Midbrain (tissue), 1 donor: ENCODE measurements around the gene IP6K2.
"Not testable (repeated sequence)": the region's sequence is repeated elsewhere in the genome, so short reads cannot be mapped to it uniquely, and the experiment has no call there.

Source experiments
- DNase-seq: peaks from one replicate; lab custom pipeline; 2025; lab: John Stamatoyannopoulos, UW

IP6K2 gene

DNA sequence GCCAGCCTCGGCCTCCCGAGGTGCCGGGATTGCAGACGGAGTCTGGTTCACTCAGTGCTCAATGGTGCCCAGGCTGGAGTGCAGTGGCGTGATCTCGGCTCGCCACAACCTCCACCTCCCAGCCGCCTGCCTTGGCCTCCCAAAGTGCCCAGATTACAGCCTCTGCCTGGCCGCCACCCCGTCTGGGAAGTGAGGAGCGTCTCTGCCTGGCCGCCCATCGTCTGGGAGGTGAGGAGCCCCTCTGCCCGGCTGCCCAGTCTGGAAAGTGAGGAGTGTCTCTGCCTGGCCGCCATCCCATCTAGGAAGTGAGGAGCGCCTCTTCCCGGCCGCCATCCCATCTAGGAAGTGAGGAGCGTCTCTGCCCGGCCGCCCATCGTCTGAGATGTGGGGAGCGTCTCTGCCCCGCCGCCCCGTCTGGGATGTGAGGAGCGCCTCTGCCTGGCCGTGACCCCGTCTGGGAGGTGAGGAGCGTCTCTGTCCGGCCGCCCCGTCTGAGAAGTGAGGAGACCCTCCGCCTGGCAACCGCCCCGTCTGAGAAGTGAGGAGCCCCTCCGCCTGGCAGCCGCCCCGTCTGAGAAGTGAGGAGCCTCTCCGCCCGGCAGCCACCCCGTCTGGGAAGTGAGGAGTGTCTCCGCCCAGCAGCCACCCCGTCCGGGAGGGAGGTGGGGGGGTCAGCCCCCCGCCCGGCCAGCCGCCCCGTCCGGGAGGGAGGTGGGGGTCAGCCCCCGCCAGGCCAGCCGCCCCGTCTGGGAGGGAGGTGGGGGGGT lies 16.9 kb upstream of the IP6K2 start:
- DNase-seq = not testable (repeated sequence)

DNA sequence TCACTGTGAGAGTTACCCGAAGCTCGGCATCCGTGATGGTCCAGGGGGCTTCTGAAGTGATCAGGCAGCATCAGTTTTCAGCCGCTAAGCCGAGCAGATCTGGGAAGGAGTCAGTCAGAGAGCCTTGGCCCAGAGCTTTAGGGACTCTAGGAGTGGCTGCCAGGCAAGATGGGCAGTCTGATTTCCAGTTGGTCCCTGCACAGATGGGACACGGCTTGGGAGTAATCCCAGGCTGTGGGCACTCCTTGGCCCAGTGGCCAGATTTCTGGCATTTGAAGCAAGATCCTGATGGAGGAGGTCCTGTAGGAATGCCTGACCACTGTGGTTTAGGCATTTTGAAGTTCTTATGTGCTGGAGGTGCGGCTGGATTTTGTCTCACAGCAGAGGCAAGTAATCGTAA lies 10.5 kb upstream of the IP6K2 start:
- no peak for DNase-seq

DNA sequence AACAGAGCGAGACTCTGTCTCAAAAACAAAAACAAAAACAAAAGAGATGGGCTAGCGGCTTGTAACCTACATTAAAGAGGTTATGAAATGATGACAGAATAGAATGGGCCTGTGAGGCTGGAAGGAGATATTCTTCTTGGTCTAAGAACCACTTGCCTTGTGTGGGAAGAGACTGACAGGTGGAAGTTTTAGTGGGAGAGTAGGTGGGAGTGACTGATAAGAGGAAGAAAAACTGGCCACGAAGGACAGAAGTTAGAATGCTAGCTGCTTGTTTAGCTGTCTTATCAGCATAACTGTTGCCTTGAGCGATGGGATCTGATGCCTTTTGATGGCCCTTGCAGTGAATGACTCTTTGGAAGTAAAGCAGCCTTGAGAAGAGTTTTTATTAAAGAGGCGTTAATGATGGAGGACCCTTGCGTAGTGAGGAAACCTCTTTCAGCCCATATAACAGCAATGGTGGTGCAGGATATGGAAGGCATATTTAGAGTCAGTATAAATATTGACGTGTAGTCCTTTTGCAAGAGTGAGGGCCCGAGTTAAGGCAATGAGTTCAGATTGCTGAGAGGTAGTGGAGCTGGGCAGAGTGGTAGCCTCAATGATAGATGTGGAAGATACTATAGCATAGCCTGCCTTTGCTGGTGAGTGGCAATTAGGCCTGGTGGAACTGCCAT lies 8.3 kb upstream of the IP6K2 start:
- not testable (repeated sequence) for DNase-seq

DNA sequence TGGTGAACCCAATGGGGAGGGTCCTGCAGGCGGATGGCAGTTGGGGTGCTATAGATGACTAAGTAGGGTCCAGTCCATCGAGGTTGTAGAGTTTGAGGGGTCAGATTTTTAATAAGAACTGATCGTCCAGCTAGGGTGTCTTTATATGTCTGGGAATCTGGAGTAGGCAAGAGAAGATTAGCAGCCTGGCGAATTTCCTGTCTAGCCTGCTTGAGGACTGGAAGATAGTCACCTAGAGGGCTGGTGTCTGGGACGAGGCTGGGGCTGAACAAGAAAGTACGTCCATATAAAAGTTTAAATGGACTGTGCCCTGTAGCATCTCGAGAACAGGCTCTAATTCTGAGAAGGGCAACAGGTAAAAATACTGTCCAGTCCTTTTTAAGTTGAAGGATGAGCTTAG lies 6.7 kb upstream of the IP6K2 start:
- no peak for DNase-seq

DNA sequence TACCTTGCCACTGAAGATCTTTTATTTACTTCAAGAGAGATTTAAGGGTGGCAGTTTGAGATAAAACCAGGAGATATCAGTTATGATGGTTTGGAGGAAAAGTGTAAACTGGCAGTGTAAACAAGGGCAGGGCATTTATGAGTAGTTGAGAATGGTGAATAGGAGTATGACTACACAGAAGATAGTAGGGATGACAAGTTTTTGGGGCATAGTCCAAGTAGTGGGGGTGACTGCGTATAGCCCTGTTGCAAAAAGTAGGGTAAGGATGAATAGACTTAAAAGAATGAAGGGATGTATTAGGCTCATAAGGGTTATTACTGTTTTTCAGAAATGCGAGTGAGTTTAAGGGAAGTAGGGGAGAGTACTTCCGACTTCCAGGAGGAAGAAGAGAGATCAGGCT lies 6.3 kb upstream of the IP6K2 start:
- DNase-seq = not testable (repeated sequence)

DNA sequence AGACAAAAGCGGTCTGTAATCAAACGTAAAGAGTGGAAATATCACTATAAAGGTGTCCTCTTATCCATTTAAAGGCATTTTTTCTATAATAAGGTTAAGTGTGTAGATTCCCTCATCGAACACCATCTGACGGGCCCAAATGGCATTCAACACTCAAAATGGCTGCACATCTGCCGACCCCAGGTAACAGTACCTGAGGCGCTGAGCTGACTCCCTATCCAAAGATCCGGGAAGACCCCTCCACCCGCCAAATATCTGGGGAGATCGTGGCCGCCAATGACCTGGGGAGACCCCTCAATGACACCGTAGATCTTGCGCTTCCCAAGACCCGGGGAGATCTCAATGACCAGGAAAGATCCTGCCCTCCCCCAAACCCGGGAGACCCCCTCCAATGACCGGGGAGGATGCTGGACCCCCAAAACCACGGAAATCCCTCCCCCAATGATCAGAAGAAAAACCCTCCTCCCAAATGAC lies 476 bp downstream of the IP6K2 start:
- DNase-seq = no peak

DNA sequence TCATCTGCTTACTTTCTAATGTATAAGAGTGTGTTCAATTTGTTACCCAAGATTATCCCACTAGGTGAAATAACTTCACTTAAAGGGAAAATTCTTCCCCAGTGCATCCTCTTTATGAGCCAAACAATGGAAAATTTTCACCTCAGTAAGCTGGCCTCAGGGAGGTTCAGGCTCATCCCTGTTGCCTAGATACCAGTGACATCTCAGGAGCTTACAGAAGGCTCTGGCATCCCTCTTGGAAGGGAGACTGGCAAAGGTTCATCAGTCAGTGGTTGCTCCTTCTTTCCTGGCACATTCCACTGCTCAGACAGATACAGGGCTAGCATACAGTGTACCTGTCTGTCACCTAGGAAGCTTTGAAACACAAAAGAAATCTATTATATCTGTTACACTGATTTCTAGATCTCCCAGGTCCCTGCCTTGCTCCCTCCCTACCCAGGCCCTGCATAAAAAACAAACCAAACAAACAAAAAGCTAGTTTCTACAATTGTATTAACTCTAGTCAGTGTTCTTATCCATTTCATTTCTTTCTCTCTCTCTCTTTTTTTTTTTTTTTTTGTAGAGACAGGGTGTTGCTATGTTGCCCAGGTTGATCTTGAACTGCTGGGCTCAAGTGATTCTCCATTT lies 1.7 kb downstream of the IP6K2 start:
- no peak for DNase-seq

DNA sequence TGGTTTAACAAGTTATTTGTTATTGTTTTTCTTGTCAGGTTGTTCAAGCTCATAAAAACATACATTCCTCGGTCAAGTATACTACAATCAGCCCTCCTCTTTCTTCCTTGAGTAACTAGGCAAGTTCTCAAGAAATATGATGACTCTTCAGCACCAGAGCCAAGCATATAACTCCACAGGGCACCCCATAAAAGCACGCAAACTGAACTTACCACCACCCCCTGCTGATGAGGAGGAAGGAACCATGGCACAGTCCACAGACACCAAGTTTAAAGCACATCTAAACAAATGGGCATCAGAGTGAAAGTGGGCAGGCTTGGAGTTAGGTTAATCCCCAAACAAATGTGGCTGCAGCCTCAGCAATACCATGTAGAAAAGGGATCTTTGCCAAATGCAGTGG lies 5.3 kb downstream of the IP6K2 start:
- DNase-seq = no peak

DNA sequence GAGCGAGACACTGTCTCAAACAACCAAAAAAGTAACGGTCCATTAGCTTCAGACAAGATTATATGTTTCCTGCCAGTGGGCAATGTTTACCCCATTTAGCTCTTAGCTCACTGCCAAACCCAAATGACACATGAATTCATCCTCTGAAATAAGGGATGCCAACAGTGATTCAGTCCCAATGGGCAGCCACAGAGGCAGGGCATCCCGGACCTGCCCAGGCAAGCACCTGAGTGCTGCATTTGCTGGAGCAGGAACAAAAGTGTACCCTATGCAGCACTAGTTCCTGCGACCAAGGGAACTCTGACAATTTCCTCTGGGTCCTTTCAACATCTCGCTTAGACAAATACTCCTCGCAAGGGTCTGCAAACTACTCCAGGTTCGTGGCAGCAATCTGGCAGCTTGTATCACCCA lies 8.0 kb downstream of the IP6K2 start:
- DNase-seq = no peak

DNA sequence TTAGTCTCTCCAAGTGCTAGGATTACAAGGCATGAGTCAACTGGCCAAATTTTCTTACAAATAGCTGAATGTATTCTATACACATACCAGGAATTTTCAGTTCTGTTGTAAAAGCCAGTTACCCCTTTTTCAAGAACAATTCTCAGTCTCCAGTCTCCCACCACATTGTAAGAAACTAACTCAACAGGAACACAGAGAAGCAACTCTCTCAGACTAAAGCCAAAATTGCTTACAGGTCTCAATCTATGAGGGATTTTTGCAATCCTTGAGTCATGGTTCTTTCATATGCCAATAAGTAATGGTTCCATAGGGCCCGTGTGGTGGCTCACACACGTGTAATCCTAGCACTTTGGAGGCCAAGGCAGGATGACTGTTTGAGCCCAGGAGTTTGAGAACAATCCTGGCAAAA lies 8.5 kb downstream of the IP6K2 start:
- no peak for DNase-seq

DNA sequence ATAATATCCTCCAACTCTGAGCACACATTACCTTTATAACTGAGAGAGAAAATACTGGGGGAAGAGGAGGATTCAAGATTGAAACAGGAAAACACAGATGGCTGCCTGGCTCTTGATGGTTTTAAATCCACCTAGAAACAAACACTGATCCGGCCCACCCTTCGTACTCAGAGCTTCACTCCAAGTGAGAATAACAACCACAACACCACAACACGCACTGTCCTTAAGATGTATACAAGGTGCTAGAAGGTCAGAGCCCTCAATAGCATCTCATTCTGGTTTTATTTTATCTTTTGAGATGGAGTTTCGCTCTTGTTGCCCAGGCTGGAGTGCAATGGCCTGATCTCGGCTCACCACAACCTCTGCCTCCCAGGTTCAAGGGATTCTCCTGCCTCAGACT lies 9.9 kb downstream of the IP6K2 start:
- DNase-seq = no peak

DNA sequence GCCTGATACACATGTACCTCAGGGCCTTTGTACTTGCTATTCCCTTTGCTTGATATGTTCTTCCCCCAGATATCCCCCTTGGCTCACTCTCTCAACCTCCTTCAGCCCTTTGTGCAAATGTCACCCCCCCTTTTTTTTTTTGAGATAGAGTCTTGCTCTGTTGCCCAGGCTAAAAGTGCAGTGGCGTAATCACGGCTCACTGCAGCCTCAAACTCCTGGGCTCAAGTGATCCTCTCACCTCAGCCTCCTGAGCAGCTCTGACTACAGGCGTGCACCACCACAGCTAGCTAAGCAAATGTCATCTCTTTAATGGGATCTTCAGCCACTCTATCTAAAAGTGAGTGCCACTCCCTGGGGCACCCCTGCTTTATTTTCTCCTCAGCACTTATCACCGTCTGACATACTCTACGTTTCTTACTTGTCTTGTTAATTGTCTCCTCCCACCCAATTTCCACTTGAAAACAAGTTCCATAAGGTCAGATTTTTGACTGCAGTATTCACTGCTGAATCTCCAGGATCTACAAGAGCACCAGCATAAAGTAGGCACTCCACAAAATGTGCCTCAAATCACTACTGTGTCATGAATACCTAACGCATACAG lies 14.6 kb downstream of the IP6K2 start:
- no peak for DNase-seq

DNA sequence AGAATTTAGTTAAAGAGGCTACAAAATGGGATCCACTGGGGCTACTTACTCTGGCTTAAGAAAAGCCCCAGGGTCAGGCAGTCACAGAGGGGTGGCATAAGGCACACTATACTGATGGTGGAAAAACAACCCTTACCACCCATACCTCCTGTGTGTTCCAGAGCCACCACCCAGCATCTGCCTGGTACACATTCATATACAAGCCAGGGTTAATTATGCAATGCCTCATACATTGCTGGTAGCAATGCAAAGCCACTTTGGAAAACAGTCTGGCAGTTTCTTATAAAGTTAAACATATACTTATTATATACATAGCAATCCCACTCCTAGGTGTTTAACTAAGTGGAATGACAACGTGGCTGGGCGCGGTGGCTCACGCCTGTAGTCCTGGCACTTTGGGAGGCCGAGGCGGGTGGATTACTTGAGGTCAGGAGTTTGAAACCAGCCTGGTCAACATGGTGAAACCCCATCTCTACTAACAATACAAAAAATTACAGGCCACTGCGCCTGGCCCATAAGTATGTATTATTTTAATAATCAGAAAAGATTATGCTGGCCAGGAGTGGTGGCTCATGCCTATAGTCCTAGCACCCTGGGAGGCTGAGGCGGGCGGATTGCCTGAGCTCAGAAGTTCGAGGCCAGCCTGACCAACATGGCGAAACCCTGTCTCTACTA lies 16.2 kb downstream of the IP6K2 start:
- DNase-seq = no peak

DNA sequence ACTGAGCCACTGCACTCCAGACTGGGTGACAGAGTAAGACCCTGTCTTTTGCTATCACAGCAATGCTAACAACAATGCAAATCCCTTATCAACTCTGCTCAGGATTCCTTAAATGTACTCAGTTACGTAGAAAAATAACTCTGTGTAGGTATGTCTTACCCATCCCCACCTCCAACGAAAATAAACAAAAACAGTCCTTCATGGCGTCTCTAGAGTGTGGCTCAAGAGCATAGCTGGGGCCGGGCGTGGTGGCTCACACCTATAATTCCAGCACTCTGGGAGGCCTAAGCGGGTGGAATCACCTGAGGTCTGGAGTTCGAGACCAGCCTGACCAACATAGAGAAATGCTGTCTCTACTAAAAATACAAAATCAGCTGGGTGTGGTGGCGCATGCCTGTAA lies 18.1 kb downstream of the IP6K2 start:
- no peak for DNase-seq

DNA sequence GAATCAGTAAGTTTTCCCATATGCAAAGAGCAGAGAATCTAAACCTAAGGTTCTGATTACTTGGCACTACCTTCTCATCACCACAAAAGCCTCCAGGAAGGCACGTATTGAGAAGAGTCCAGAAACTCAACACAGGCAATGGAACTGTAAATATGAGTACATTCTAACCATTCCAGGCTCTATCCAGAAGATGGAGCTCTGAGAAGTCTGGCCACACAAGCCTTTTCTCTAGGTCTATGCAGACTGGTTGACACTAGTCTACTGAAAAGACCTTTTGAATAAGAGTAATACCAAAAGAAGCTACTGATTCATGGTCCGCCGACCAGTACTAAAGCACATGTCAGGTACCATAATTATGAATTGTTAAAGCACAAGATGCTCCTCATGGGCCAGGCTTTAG lies 19.1 kb downstream of the IP6K2 start:
- DNase-seq = no peak

DNA sequence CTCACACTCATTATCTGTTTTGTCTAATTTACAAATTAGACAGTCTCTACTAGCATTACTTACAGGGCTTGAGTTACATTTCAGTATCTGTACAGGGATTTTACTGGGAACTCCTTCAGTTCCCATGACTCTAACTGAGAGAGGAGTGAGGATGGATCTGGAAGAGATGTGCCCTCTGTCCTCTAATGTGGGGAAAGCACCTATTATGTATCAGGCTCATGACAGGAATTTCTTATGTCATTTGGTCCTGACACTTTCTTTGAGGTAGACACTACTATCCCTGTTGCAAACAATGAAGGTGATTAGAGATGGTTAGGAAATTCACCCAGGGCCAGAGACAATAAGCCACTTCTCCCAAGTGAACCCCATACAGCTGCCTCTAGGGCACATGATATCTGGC lies 20.4 kb downstream of the IP6K2 start:
- DNase-seq = no peak

DNA sequence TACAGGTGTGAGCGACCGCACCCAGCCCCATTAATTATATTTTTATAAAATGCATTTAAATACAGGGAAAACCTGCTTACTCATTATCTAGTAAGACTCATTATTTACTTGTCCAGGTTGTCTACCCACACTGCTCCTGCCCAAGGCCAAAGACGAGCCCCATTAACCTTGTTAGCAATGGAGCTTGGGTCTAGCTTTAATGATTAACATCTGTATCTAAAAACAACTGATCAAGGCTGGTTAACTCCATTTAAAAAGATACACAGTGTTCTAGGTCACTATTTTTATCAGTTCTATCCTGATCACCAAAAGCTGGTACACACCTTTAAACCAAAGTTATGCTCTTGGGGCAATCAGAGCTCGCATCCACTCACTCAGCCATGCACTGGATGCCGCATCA lies 20.9 kb downstream of the IP6K2 start:
- DNase-seq = no peak

DNA sequence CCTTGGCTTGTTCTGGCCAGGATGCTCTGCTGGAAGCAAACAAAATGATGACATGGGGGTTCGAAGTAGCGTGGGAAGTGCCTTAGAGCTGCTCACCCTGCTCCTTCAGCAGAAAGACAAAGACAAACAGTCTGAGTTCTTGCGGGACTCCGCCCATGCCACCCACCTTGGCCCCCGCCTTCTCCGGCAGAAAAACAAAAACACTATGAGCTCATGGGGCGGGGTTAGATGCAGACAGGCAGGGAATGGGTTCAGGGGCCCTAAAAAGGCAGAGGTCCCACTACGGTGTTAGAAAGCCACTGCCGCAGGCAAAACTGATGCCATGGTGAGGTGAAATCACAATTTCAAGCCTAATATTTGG lies 21.6 kb downstream of the IP6K2 start:
- DNase-seq = no peak

DNA sequence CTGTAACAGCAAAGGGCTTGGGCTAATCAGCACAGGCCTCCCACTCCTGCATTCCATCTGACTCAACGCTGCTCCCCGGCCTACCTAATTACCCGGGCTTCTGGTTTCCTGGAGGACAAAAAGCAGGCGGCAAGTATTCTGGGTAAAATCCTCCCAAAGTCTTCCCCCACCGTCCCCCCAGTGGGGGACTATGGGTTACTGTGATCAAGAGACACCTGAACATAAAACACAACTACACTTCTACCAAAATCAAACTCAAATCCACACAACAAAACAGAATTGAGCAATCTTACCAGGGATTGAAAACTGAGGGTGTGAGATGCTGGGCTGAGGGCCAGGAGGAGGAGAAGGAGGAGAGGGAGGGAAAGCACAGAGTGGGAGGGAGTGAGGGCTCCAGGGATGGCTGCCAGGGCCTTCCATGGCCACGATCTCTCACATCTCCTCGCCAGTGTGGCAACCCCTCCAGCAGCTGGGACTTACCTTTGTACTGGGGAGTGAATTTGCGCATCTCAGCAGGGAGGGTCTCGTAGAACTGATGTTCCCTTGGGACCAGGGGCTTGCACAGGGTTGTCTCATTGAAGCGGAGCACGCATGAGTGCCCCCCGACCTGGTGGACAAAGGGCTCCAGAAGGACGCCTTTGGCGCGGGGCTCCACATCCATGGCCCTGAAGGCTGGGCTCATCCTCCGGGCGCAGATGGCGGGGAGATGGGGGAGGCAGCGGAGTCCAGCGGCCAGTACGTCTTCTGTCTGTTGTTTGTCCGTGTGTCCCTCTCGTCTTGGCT lies 22.2 kb downstream of the IP6K2 start:
- peak; percentile 65 for DNase-seq

DNA sequence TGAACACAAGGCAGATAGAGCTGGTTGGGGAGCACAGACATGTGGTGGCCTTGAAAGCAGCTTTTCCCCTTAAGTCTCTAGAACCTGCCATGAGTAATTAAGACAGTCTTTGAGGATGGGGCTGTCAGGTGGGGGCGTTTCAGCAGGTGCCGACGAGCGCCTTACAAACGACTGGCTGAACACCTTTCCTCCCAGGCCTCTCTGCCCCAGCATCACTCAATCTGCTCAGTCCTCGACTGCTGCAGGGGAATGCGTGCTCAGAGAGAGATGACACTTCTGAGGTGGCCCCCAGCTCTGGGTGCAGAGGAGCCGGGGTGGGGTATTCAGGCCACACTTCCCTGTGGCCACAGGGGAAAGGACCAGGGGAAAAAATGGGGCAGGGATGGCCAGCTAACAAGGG lies 23.2 kb downstream of the IP6K2 start:
- no peak for DNase-seq

DNA sequence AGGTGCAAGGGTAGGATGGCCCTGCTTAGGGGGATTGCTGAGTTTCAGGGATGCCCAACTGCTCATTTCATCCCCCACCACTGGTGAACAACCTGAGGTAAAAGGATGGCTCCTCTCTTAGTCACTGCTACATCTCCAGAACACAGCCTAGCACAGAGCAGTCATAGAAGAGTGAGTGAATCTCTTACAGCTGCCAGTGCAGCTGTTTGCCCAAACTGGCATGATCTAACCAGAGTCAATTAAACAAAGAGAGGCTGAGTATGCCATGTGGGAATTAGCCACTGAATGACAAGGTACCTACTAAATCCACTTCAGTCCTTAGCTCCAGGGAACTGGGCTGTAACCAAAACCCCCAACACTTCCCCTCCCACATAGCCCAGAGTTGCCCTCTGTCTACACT lies 24.5 kb downstream of the IP6K2 start:
- DNase-seq = no peak
